Measurements from ENCODE around the gene CRTC1. TPM values are rescaled to one million over a fixed set of nuclear protein-coding genes. Genes with fewer than 3 reads are reported as not detected.

CRTC1 gene
- total and polyA plus RNA-seq, 9 of the 15 experiments (the other 6 are each of a cell fraction or from before 2014, with no cell fraction given) = 0.25 to 3.8 (median 1.2) TPM; not detected in 2

- TF ChIP-seq FOXJ3 (CRISPR knock-in tag; IDR thresholded peaks at IDR 0.05) (no peak), ZNF324 (CRISPR knock-in tag; IDR thresholded peaks at IDR 0.05) (no peak), TEAD4 (IDR thresholded peaks at IDR 0.05; ENCODE audit: low read length) (no peak), TEAD4 (CRISPR knock-in tag; IDR thresholded peaks at IDR 0.05; ENCODE audit: borderline replicate concordance) (no peak), ZSCAN29 (IDR thresholded peaks at IDR 0.05) (no peak), POLR2H (tag; IDR thresholded peaks at IDR 0.05; ENCODE audit: low read depth) (no peak), NFRKB (IDR thresholded peaks at IDR 0.05; ENCODE audit: low read depth) (no peak), SNIP1 (IDR thresholded peaks at IDR 0.05; ENCODE audit: low read depth) (no peak), BHLHE40 (IDR thresholded peaks at IDR 0.05; ENCODE audit: low read length) (peak; percentile 81), HMBOX1 (IDR thresholded peaks at IDR 0.05) (no peak), CREB5 (CRISPR knock-in tag; IDR thresholded peaks at IDR 0.05) (no peak), MNT (conservative IDR thresholded peaks at IDR 0.05) (no peak), ZNF79 (CRISPR knock-in tag; IDR thresholded peaks at IDR 0.05; ENCODE audit: low read depth) (no peak), HLTF (IDR thresholded peaks at IDR 0.05) (peak; percentile 88), EP300 (IDR thresholded peaks at IDR 0.05; ENCODE audit: low read length) (no peak), HMGN3 (IDR thresholded peaks at IDR 0.05; ENCODE audit: borderline replicate concordance, extremely low read depth, insufficient read length, low read depth, low read length) (no peak), CCNT2 (IDR thresholded peaks at IDR 0.05; ENCODE audit: borderline replicate concordance, extremely low read depth, insufficient read length, low read depth, low read length) (no peak), HDAC8 (tag; IDR thresholded peaks at IDR 0.05) (no peak), ZNF146 (CRISPR knock-in tag; IDR thresholded peaks at IDR 0.05; ENCODE audit: unreplicated experiment) (no peak)
- TF ChIP-seq, protein P1, sequence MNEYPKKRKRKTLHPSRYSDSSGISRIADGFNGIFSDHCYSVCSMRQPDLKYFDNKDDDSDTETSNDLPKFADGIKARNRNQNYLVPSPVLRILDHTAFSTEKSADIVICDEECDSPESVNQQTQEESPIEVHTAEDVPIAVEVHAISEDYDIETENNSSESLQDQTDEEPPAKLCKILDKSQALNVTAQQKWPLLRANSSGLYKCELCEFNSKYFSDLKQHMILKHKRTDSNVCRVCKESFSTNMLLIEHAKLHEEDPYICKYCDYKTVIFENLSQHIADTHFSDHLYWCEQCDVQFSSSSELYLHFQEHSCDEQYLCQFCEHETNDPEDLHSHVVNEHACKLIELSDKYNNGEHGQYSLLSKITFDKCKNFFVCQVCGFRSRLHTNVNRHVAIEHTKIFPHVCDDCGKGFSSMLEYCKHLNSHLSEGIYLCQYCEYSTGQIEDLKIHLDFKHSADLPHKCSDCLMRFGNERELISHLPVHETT (CRISPR knock-in tag; conservative IDR thresholded peaks at IDR 0.05 in 1 of 2, IDR thresholded peaks at IDR 0.05 in 1 of 2) = no peak
- TF ChIP-seq, protein P2, sequence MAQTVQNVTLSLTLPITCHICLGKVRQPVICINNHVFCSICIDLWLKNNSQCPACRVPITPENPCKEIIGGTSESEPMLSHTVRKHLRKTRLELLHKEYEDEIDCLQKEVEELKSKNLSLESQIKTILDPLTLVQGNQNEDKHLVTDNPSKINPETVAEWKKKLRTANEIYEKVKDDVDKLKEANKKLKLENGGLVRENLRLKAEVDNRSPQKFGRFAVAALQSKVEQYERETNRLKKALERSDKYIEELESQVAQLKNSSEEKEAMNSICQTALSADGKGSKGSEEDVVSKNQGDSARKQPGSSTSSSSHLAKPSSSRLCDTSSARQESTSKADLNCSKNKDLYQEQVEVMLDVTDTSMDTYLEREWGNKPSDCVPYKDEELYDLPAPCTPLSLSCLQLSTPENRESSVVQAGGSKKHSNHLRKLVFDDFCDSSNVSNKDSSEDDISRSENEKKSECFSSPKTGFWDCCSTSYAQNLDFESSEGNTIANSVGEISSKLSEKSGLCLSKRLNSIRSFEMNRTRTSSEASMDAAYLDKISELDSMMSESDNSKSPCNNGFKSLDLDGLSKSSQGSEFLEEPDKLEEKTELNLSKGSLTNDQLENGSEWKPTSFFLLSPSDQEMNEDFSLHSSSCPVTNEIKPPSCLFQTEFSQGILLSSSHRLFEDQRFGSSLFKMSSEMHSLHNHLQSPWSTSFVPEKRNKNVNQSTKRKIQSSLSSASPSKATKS (CRISPR knock-in tag; IDR thresholded peaks at IDR 0.05) = no peak
Observed at GRCh38 chr19:18636183-18636968, 47.1 kb upstream of the CRTC1 start (continued).

Measured in K562 (cell line).